Astrocyte (in vitro differentiated cells and primary cell): Measurements from ENCODE around the gene TNRC6C. TPM values are rescaled to one million over a fixed set of nuclear protein-coding genes. Genes with fewer than 3 reads are reported as not detected.
"Not testable (repeated sequence)": the region's sequence is repeated elsewhere in the genome, so short reads cannot be mapped to it uniquely, and the experiment has no call there.

Experiments used
- DNase-seq: peaks from one replicate; pipeline ENCODE4 v3.0.0-alpha.2; 2010; ENCODE audit warnings: low read depth
- FAIRE-seq: peaks from 2 replicates; lab custom pipeline; 2011; peaks lifted over from hg19 to GRCh38; lab: Jason Lieb, UNC
- H2AFZ ChIP-seq: 2 replicates; pipeline ENCODE4 v1.6.0; 2012; ENCODE audit warnings: low read depth, low read length, inconsistent platforms
- H3K27ac ChIP-seq: 2 replicates; pipeline ENCODE4 v1.5.1; 2011; ENCODE audit warnings: low read depth, low read length, inconsistent platforms
- H3K27me3 ChIP-seq: 2 replicates; pipeline ENCODE4 v1.6.0; 2011; ENCODE audit warnings: low read length, inconsistent platforms; ENCODE audit not compliant: insufficient read depth
- H3K36me3 ChIP-seq: 2 replicates; pipeline ENCODE4 v1.5.1; 2011; ENCODE audit warnings: low read length, inconsistent platforms; ENCODE audit not compliant: insufficient read depth
- H3K4me1 ChIP-seq: 2 replicates; pipeline ENCODE4 v1.5.1; 2011; ENCODE audit warnings: low read length, inconsistent platforms; ENCODE audit not compliant: insufficient read depth
- H3K4me2 ChIP-seq: 2 replicates; pipeline ENCODE4 v1.6.0; 2012; ENCODE audit warnings: low read length, inconsistent platforms
- H3K4me3 ChIP-seq: 2 replicates; pipeline ENCODE4 v1.5.1; 2011; ENCODE audit warnings: low read depth, mild to moderate bottlenecking, low read length, inconsistent platforms; ENCODE audit not compliant: insufficient read depth
- H3K79me2 ChIP-seq: 2 replicates; pipeline ENCODE4 v1.6.0; 2012; ENCODE audit warnings: mild to moderate bottlenecking, low read length, inconsistent platforms; ENCODE audit not compliant: insufficient read depth
- H3K9ac ChIP-seq: 2 replicates; pipeline ENCODE4 v1.6.0; 2012; ENCODE audit warnings: mild to moderate bottlenecking, low read length, inconsistent platforms
- H3K9me3 ChIP-seq: 2 replicates; pipeline ENCODE4 v1.5.1; 2012; ENCODE audit warnings: low read depth, mild to moderate bottlenecking, low read length, inconsistent platforms; ENCODE audit not compliant: insufficient read depth
- H4K20me1 ChIP-seq: 2 replicates; pipeline ENCODE4 v1.6.0; 2012; ENCODE audit warnings: low read length, inconsistent platforms; ENCODE audit not compliant: insufficient read depth
- H3K27ac Mint-ChIP-seq: one replicate; pipeline ENCODE4 v1.8.0; 2021; ENCODE audit warnings: mild to moderate bottlenecking, mixed read lengths; ENCODE audit not compliant: unreplicated experiment
- H3K27me3 Mint-ChIP-seq: one replicate; pipeline ENCODE4 v1.8.0; 2021; ENCODE audit warnings: low read depth, mixed read lengths; ENCODE audit not compliant: unreplicated experiment
- H3K36me3 Mint-ChIP-seq: one replicate; pipeline ENCODE4 v1.8.0; 2021; ENCODE audit warnings: low read depth, mixed read lengths; ENCODE audit not compliant: unreplicated experiment
- H3K4me1 Mint-ChIP-seq: one replicate; pipeline ENCODE4 v1.8.0; 2021; ENCODE audit warnings: low read depth, mixed read lengths; ENCODE audit not compliant: unreplicated experiment
- H3K4me3 Mint-ChIP-seq: one replicate; pipeline ENCODE4 v1.8.0; 2021; ENCODE audit warnings: mild to moderate bottlenecking, moderate library complexity, mixed read lengths; ENCODE audit not compliant: unreplicated experiment
- H3K9me3 Mint-ChIP-seq: one replicate; pipeline ENCODE4 v1.8.0; 2021; ENCODE audit warnings: mild to moderate bottlenecking, mixed read lengths; ENCODE audit not compliant: unreplicated experiment
- CTCF ChIP-seq: IDR thresholded peaks from 2 replicates; pipeline ENCODE4 v1.5.1; 2011; ENCODE audit warnings: low read depth, mild to moderate bottlenecking, inconsistent platforms, low read length, moderate library complexity; ENCODE audit not compliant: insufficient read depth
- EZH2 ChIP-seq: IDR thresholded peaks from 2 replicates; pipeline ENCODE4 v1.6.1; 2012; ENCODE audit warnings: mild to moderate bottlenecking, low read length, inconsistent platforms; ENCODE audit not compliant: insufficient read depth
- total RNA-seq: library from RNA; stranded (reverse); gene quantifications from 2 replicates; pipeline ENCODE4 v1.2.1, GENCODE V29; 2021

The TNRC6C gene
- total RNA-seq, 1 donor from 2014 or later: 7.3 TPM

- FAIRE-seq: no peak
- DNase-seq: no peak
Observed at GRCh38 chr17:78138204-78139060, 179.9 kb downstream of the TNRC6C start.

GRCh38 chr17:78139861-78140168, 181.3 kb downstream of the TNRC6C start:
- not testable (repeated sequence) for H3K36me3 Mint-ChIP-seq, H3K9ac ChIP-seq, DNase-seq, H3K9me3 ChIP-seq, H3K27ac ChIP-seq, H3K9me3 Mint-ChIP-seq, H3K4me2 ChIP-seq, H4K20me1 ChIP-seq, H3K4me3 Mint-ChIP-seq, H3K27me3 ChIP-seq, H3K4me3 ChIP-seq, H3K79me2 ChIP-seq, H2AFZ ChIP-seq, H3K27ac Mint-ChIP-seq, H3K36me3 ChIP-seq, FAIRE-seq
- H3K4me1 ChIP-seq: peaks cover 10% of the 10 kb centered on the region
- H3K4me1 Mint-ChIP-seq: peaks cover 15% of the 10 kb centered on the region
- peaks cover 10% of the 10 kb centered on the region for H3K27me3 Mint-ChIP-seq

More at GRCh38 chr17:78138204-78139060, 179.9 kb downstream of the TNRC6C start:
- Histone ChIP-seq H3K27me3 (peaks cover 4% of the 10 kb centered on the region), H4K20me1 (no peaks in the 10 kb centered on the region), H3K79me2 (no peaks in the 10 kb centered on the region), H3K27ac (no peak overlapping the region), H3K4me3 (no peak overlapping the region), H3K4me2 (no peak overlapping the region), H3K9ac (no peak overlapping the region), H3K9me3 (no peaks in the 10 kb centered on the region), H3K36me3 (no peaks in the 10 kb centered on the region), H2AFZ (no peak overlapping the region), H3K4me1 (peaks cover 10% of the 10 kb centered on the region)
- no peak for TF ChIP-seq CTCF
- TF ChIP-seq EZH2: no peak
- Mint-ChIP-seq H3K27ac (no peak overlapping the region), H3K9me3 (no peaks in the 10 kb centered on the region), H3K27me3 (peaks cover 14% of the 10 kb centered on the region), H3K36me3 (no peaks in the 10 kb centered on the region), H3K4me1 (peaks cover 7% of the 10 kb centered on the region), H3K4me3 (no peak overlapping the region)

- no peaks in the 10 kb centered on the region for H3K36me3 ChIP-seq
- peaks cover 10% of the 10 kb centered on the region for H3K4me1 ChIP-seq
- peak overlapping the region; percentile 64 for H3K4me2 ChIP-seq
- H3K79me2 ChIP-seq: no peaks in the 10 kb centered on the region
- H3K4me3 Mint-ChIP-seq: peak overlapping the region; percentile 60
- DNase-seq (peak; percentile 47), FAIRE-seq (no peak)
- peaks cover 15% of the 10 kb centered on the region for H3K4me1 Mint-ChIP-seq
- TF ChIP-seq EZH2 (no peak), CTCF (no peak)
- no peak overlapping the region for H3K27ac ChIP-seq
- no peaks in the 10 kb centered on the region for H3K36me3 Mint-ChIP-seq
- no peaks in the 10 kb centered on the region for H3K9me3 ChIP-seq
- no peak overlapping the region for H3K4me3 ChIP-seq
- no peaks in the 10 kb centered on the region for H3K27me3 ChIP-seq
- no peaks in the 10 kb centered on the region for H4K20me1 ChIP-seq
- peaks cover 8% of the 10 kb centered on the region for H3K27me3 Mint-ChIP-seq
- no peak overlapping the region for H3K27ac Mint-ChIP-seq
- no peaks in the 10 kb centered on the region for H3K9me3 Mint-ChIP-seq
- H2AFZ ChIP-seq: peak overlapping the region; percentile 41
- no peak overlapping the region for H3K9ac ChIP-seq
Observed at GRCh38 chr17:78140169-78141051, 181.9 kb downstream of the TNRC6C start.
